ENCODE measurements around the gene ZNF708. TPM values are rescaled to one million over a fixed set of nuclear protein-coding genes. Genes with fewer than 3 reads are reported as not detected.
A peak's percentile ranks its signal among the peaks of the same experiment; 100 is the strongest.
"Not testable (repeated sequence)": the region's sequence is repeated elsewhere in the genome, so short reads cannot be mapped to it uniquely, and the experiment has no call there.

Gene ZNF708
- 25.0 TPM for total RNA-seq (ENCODE audit: unreplicated experiment)
- long read RNA-seq, full-length matches to known transcripts, result 3 of 5 reads
- long read RNA-seq, partial matches to known transcripts, result 0 of 5 reads
- long read RNA-seq, other reads (novel, unspliced or antisense), result 2 of 5 reads

GRCh38 chr19:21328885-21329605 is at the start of gene ZNF708:
Gene ZNF708 (minus strand): TSS chr19:21329410. CDS start chr19:21329212, 198 bp downstream.
- H3K36me3 Mint-ChIP-seq (ENCODE audit: low read depth, unreplicated experiment), result peaks cover 31% of the 10 kb centered on the region
- DNase-seq (ENCODE audit: low spot score), result peak; percentile 82
- H3K4me3 Mint-ChIP-seq (ENCODE audit: unreplicated experiment), result peak within 1 kb of the TSS; percentile 99
- H3K27me3 Mint-ChIP-seq (ENCODE audit: unreplicated experiment), result peaks cover 2% of the 10 kb centered on the region
- H3K27ac Mint-ChIP-seq (ENCODE audit: unreplicated experiment), result peak within 1 kb of the TSS; percentile 100
- H3K4me1 Mint-ChIP-seq (ENCODE audit: unreplicated experiment), result peaks cover 8% of the 10 kb centered on the region
- peaks cover 3% of the 10 kb centered on the region for H3K9me3 Mint-ChIP-seq (ENCODE audit: unreplicated experiment)
- TF ChIP-seq CTCF (IDR thresholded peaks at IDR 0.05; ENCODE audit: unreplicated experiment), result no peak

GRCh38 chr19:21362291-21362690 is 33.1 kb upstream of the ZNF708 start:
- Mint-ChIP-seq H3K4me1 (ENCODE audit: unreplicated experiment) (peaks cover 3% of the 10 kb centered on the region), H3K36me3 (ENCODE audit: low read depth, unreplicated experiment) (peaks cover 37% of the 10 kb centered on the region)
- no peak for TF ChIP-seq CTCF (IDR thresholded peaks at IDR 0.05; ENCODE audit: unreplicated experiment)

GRCh38 chr19:21358768-21359451 is 29.7 kb upstream of the ZNF708 start, which contains the start of gene ZNF738:
Gene ZNF738 (plus strand): TSS chr19:21359000. CDS start chr19:21359141, 141 bp downstream.
- TF ChIP-seq CTCF (IDR thresholded peaks at IDR 0.05; ENCODE audit: unreplicated experiment), result no peak
- no peaks in the 10 kb centered on the region for H3K9me3 Mint-ChIP-seq (ENCODE audit: unreplicated experiment)

More at GRCh38 chr19:21362291-21362690, 33.1 kb upstream of the ZNF708 start:
- no peak for DNase-seq (ENCODE audit: low spot score)
- H3K27me3 Mint-ChIP-seq (ENCODE audit: unreplicated experiment), result peaks cover 8% of the 10 kb centered on the region
- no peaks in the 10 kb centered on the region for H3K9me3 Mint-ChIP-seq (ENCODE audit: unreplicated experiment)
- H3K27ac Mint-ChIP-seq (ENCODE audit: unreplicated experiment), result no peak overlapping the region
- peak overlapping the region; percentile 27 for H3K4me3 Mint-ChIP-seq (ENCODE audit: unreplicated experiment)

GRCh38 chr19:21352830-21353229 is 23.6 kb upstream of the ZNF708 start:
- no peak for DNase-seq (ENCODE audit: low spot score)
- no peak for TF ChIP-seq CTCF (IDR thresholded peaks at IDR 0.05; ENCODE audit: unreplicated experiment)
- Mint-ChIP-seq H3K27ac (ENCODE audit: unreplicated experiment) (no peak overlapping the region), H3K36me3 (ENCODE audit: low read depth, unreplicated experiment) (peaks cover 3% of the 10 kb centered on the region), H3K4me3 (ENCODE audit: unreplicated experiment) (no peak overlapping the region), H3K9me3 (ENCODE audit: unreplicated experiment) (no peaks in the 10 kb centered on the region), H3K27me3 (ENCODE audit: unreplicated experiment) (no peaks in the 10 kb centered on the region), H3K4me1 (ENCODE audit: unreplicated experiment) (no peaks in the 10 kb centered on the region)

More at GRCh38 chr19:21358768-21359451, 29.7 kb upstream of the ZNF708 start, which contains the start of gene ZNF738:
- H3K36me3 Mint-ChIP-seq (ENCODE audit: low read depth, unreplicated experiment), result peaks cover 20% of the 10 kb centered on the region
- H3K4me1 Mint-ChIP-seq (ENCODE audit: unreplicated experiment), result no peaks in the 10 kb centered on the region
- DNase-seq (ENCODE audit: low spot score), result peak; percentile 86
- peaks cover 8% of the 10 kb centered on the region for H3K27me3 Mint-ChIP-seq (ENCODE audit: unreplicated experiment)
- peak within 1 kb of the TSS; percentile 99 for H3K4me3 Mint-ChIP-seq (ENCODE audit: unreplicated experiment)
- peak within 1 kb of the TSS; percentile 99 for H3K27ac Mint-ChIP-seq (ENCODE audit: unreplicated experiment)

GRCh38 chr19:21344841-21345240 is 15.6 kb upstream of the ZNF708 start:
- not testable (repeated sequence) for H3K4me1 Mint-ChIP-seq (ENCODE audit: unreplicated experiment); H3K27me3 Mint-ChIP-seq (ENCODE audit: unreplicated experiment); H3K4me3 Mint-ChIP-seq (ENCODE audit: unreplicated experiment); DNase-seq (ENCODE audit: low spot score); H3K9me3 Mint-ChIP-seq (ENCODE audit: unreplicated experiment); H3K27ac Mint-ChIP-seq (ENCODE audit: unreplicated experiment)
- H3K36me3 Mint-ChIP-seq (ENCODE audit: low read depth, unreplicated experiment), result peaks cover 12% of the 10 kb centered on the region

Measured in endothelial cell (in vitro differentiated cells).